Neural cell (in vitro differentiated cells): Measurements from ENCODE around the gene GABRA4. TPM values are rescaled to one million over a fixed set of nuclear protein-coding genes. Genes with fewer than 3 reads are reported as not detected.

Experiments
- H2AFZ ChIP-seq: fragments of 200-600, 300-800 bp; sonication (generic), shearing (Covaris generic); 2 replicates; pipeline ENCODE4 v1.6.0; 2014; ENCODE audit warnings: low read depth, mild to moderate bottlenecking, antibody characterized with exemption, low read length, moderate library complexity
- H3F3A ChIP-seq: fragments of 200-600 bp; shearing (Covaris generic); 2 replicates; pipeline ENCODE4 v1.6.1; 2016; ENCODE audit warnings: mild to moderate bottlenecking, moderate library complexity, mixed read lengths, antibody characterized with exemption, low read length; ENCODE audit not compliant: insufficient read depth, poor library complexity, severe bottlenecking
- H3K27ac ChIP-seq: fragments of 200-600, 300-800 bp; sonication (generic), shearing (Covaris generic); 2 replicates; pipeline ENCODE4 v1.5.1; 2014; ENCODE audit warnings: mild to moderate bottlenecking, low read length, moderate library complexity
- H3K27me3 ChIP-seq: fragments of 300-800, 200-600 bp; sonication (generic), shearing (Covaris generic); 2 replicates; pipeline ENCODE4 v1.6.0; 2014; ENCODE audit warnings: mild to moderate bottlenecking, low read depth, low read length, moderate library complexity; ENCODE audit not compliant: insufficient read depth
- H3K36me3 ChIP-seq: fragments of 300-800, 200-600 bp; sonication (generic), shearing (Covaris generic); 2 replicates; pipeline ENCODE4 v1.5.1; 2014; ENCODE audit warnings: mild to moderate bottlenecking, antibody characterized with exemption, low read length, moderate library complexity; ENCODE audit not compliant: insufficient read depth
- H3K4me2 ChIP-seq: fragments of 300-800, 200-600 bp; sonication (generic), shearing (Covaris generic); 2 replicates; pipeline ENCODE4 v1.6.0; 2014; ENCODE audit warnings: mild to moderate bottlenecking, low read length
- H3K4me3 ChIP-seq: fragments of 300-800, 200-600 bp; sonication (generic), shearing (Covaris generic); 2 replicates; pipeline ENCODE4 v1.5.1; 2014; ENCODE audit warnings: mild to moderate bottlenecking, low read length, moderate library complexity
- H3K79me2 ChIP-seq: fragments of 200-600 bp; shearing (Covaris generic); replicated peaks from 2 replicates; pipeline ENCODE4 v1.6.0; 2014; ENCODE audit warnings: mild to moderate bottlenecking, low read length, moderate library complexity; ENCODE audit not compliant: insufficient read depth
- H3K9ac ChIP-seq: fragments of 300-800, 200-600 bp; sonication (generic), shearing (Covaris generic); 2 replicates; pipeline ENCODE4 v1.6.1; 2016; ENCODE audit warnings: mild to moderate bottlenecking, low read length, mixed read lengths
- H3K9me2 ChIP-seq: fragments of 200-600 bp; shearing (Covaris generic); 2 replicates; pipeline ENCODE4 v1.6.1; 2016; ENCODE audit warnings: mild to moderate bottlenecking, low read length, mixed read lengths; ENCODE audit not compliant: insufficient read depth
- H3K9me3 ChIP-seq: fragments of 200-600, 300-800 bp; sonication (generic), shearing (Covaris generic); 2 replicates; pipeline ENCODE4 v1.6.1; 2016; ENCODE audit warnings: mild to moderate bottlenecking, mixed run types, low read length, moderate library complexity, mixed read lengths
- H4K20me1 ChIP-seq: fragments of 200-600 bp; shearing (Covaris generic); 2 replicates; pipeline ENCODE4 v1.6.1; 2016; ENCODE audit warnings: mild to moderate bottlenecking, mixed run types; ENCODE audit not compliant: insufficient read depth
- CTCF ChIP-seq: fragments of 450-650 bp; IDR thresholded peaks from 2 replicates; pipeline ENCODE4 v1.5.1; 2014; ENCODE audit warnings: antibody characterized with exemption, mild to moderate bottlenecking, moderate library complexity; ENCODE audit not compliant: poor library complexity, severe bottlenecking
- EP300 ChIP-seq: fragments of 450-650 bp; conservative IDR thresholded peaks from 2 replicates; pipeline ENCODE4 v1.6.1; 2014; ENCODE audit warnings: antibody characterized with exemption, mild to moderate bottlenecking, moderate library complexity; ENCODE audit not compliant: poor library complexity, severe bottlenecking
- EZH2 ChIP-seq: fragments of 200-600, 300-800 bp; shearing (Covaris generic), sonication (generic); IDR thresholded peaks from 2 replicates; pipeline ENCODE4 v1.6.1; 2014; ENCODE audit warnings: antibody characterized with exemption, low read length, borderline replicate concordance, mild to moderate bottlenecking; ENCODE audit not compliant: insufficient read depth, poor library complexity, severe bottlenecking
- MXI1 ChIP-seq: fragments of 450-650 bp; conservative IDR thresholded peaks from 2 replicates; pipeline ENCODE4 v1.6.1; 2014; ENCODE audit warnings: antibody characterized with exemption, mild to moderate bottlenecking; ENCODE audit not compliant: poor library complexity, severe bottlenecking
- POLR2AphosphoS5 ChIP-seq: IDR thresholded peaks from 2 replicates; pipeline ENCODE4 v1.6.1; 2012
- RAD21 ChIP-seq: fragments of 450-650 bp; conservative IDR thresholded peaks from 2 replicates; pipeline ENCODE4 v1.6.1; 2014; ENCODE audit warnings: antibody characterized with exemption, mild to moderate bottlenecking, moderate library complexity
- REST ChIP-seq: IDR thresholded peaks from 2 replicates; pipeline ENCODE4 v1.6.1; 2012; ENCODE audit warnings: borderline replicate concordance
- SMC3 ChIP-seq: fragments of 450-650 bp; conservative IDR thresholded peaks from 2 replicates; pipeline ENCODE4 v1.6.1; 2014; ENCODE audit warnings: antibody characterized with exemption, mild to moderate bottlenecking, moderate library complexity; ENCODE audit not compliant: poor library complexity
- TAF1 ChIP-seq: IDR thresholded peaks from 2 replicates; pipeline ENCODE4 v1.6.1; 2012; ENCODE audit warnings: low read depth
- polyA plus RNA-seq: library from polyadenylated mRNA; depleted of rRNA; stranded (reverse); fragments of >200 nt; gene quantifications from 2 replicates; pipeline ENCODE4 v1.2.3, GENCODE V29; 2014

Gene GABRA4
- polyA plus RNA-seq, 1 donor from 2014 or later = 0.33 TPM

DNA sequence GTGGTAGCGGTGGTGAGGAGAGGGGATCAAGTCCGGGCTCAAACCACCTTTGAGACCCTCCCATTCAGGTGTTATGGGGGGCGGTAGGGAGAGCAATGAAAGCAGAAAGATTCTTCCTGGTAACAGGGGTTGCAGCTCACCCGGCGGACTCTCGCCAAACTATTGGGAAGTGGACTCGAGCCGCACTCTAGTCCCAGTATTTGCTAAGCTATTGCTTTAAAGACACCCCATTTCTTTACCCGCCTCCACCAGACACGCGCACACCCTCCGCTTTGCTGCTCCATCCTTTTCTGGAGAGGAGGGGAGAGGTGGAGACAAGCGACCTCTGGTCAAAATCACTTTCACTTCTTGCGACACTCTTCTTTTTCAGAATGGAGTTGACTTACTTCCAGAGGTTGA lies 625 bp upstream of the GABRA4 start:
- Histone ChIP-seq H3K79me2 (no peaks in the 10 kb centered on the region), H3K36me3 (no peaks in the 10 kb centered on the region), H3K4me3 (peak overlapping the region; percentile 81), H2AFZ (no peak overlapping the region), H3K27me3 (peaks cover 55% of the 10 kb centered on the region), H4K20me1 (no peaks in the 10 kb centered on the region), H3F3A (no peaks in the 10 kb centered on the region), H3K9me3 (no peaks in the 10 kb centered on the region), H3K9ac (peak overlapping the region; percentile 43), H3K27ac (no peak overlapping the region), H3K4me2 (peak overlapping the region; percentile 90), H3K9me2 (no peaks in the 10 kb centered on the region)
- no peak for TF ChIP-seq TAF1
- TF ChIP-seq REST = no peak
- peak; percentile 6 for TF ChIP-seq EZH2
- no peak for TF ChIP-seq SMC3
- no peak for TF ChIP-seq CTCF

GRCh38 chr4:46992338-46992737 lies 1.0 kb downstream of the GABRA4 start:
- Histone ChIP-seq H3K9ac (no peak overlapping the region), H3K9me3 (no peaks in the 10 kb centered on the region), H3K27ac (no peak overlapping the region), H3K27me3 (peaks cover 55% of the 10 kb centered on the region), H3K79me2 (no peaks in the 10 kb centered on the region), H3K4me2 (no peak overlapping the region), H4K20me1 (no peaks in the 10 kb centered on the region), H3K9me2 (no peaks in the 10 kb centered on the region), H3F3A (no peaks in the 10 kb centered on the region), H3K4me3 (peak overlapping the region; percentile 81), H2AFZ (no peak overlapping the region), H3K36me3 (no peaks in the 10 kb centered on the region)
- TF ChIP-seq REST (no peak), MXI1 (no peak), EP300 (no peak), RAD21 (no peak), SMC3 (no peak), POLR2AphosphoS5 (no peak), CTCF (no peak)
